ENCODE measurements around the gene EEF1A2.

GRCh38 chr20:63520504-63520933, 21.6 kb upstream of the EEF1A2 start, which contains the start of gene PPDPF:
- TF ChIP-seq EZH2 (IDR thresholded peaks at IDR 0.05) (peak; percentile 9), CTCF (IDR thresholded peaks at IDR 0.05) (no peak), EZH2phosphoT487 (IDR thresholded peaks at IDR 0.05) (no peak)
